Liver (tissue), 9 donors: ENCODE results near the gene TEX19. TPM values are rescaled to one million over a fixed set of nuclear protein-coding genes. Genes with fewer than 3 reads are reported as not detected.

Source experiments
- DNase-seq: peaks from one replicate; pipeline ENCODE4 v3.0.0-alpha.2; 2017; ENCODE audit warnings: low spot score
- H3K27ac ChIP-seq, 2 donors: one replicate each; pipeline ENCODE4 v1.7.0; 2013; ENCODE audit warnings: inconsistent platforms in 2 of 2, low read length in 2 of 2, control low read depth in 1 of 2, low read depth in 1 of 2, mild to moderate bottlenecking in 1 of 2
- H3K27me3 ChIP-seq, 4 donors: one replicate each; pipeline versions ENCODE4 v1.6.1 to v1.7.0; 2013; ENCODE audit warnings: low read length in 3 of 4, inconsistent platforms in 1 of 4, mild to moderate bottlenecking in 1 of 4, moderate library complexity in 1 of 4; ENCODE audit not compliant: control insufficient read depth in 4 of 4, insufficient read depth in 4 of 4
- H3K36me3 ChIP-seq, 4 donors: one replicate each; pipeline versions ENCODE4 v1.6.1 to v1.7.0; 2013; ENCODE audit warnings: low read length in 3 of 4, mild to moderate bottlenecking in 3 of 4, low read depth in 1 of 4, moderate library complexity in 1 of 4; ENCODE audit not compliant: control insufficient read depth in 4 of 4, insufficient read depth in 3 of 4
- H3K4me1 ChIP-seq, 4 donors: one replicate each; pipeline versions ENCODE4 v1.6.1 to v1.7.0; 2013; ENCODE audit warnings: low read length in 3 of 4, mild to moderate bottlenecking in 3 of 4, moderate library complexity in 1 of 4; ENCODE audit not compliant: control insufficient read depth in 4 of 4, insufficient read depth in 4 of 4
- H3K4me3 ChIP-seq, 3 donors: one replicate each; pipeline versions ENCODE4 v1.6.1 to v1.7.0; 2013; ENCODE audit warnings: low read length in 3 of 3, control low read depth in 1 of 3, low read depth in 1 of 3, mild to moderate bottlenecking in 1 of 3
- H3K9ac ChIP-seq, 2 donors: one replicate each; pipeline ENCODE4 v1.7.0; 2013; ENCODE audit warnings: low read length in 2 of 2, mild to moderate bottlenecking in 2 of 2, moderate library complexity in 2 of 2, control low read depth in 1 of 2, low read depth in 1 of 2
- H3K9me3 ChIP-seq, 4 donors: one replicate each; pipeline versions ENCODE4 v1.6.1 to v1.7.0; 2013; ENCODE audit warnings: low read length in 3 of 4; ENCODE audit not compliant: control insufficient read depth in 4 of 4
- ATF3 ChIP-seq: IDR thresholded peaks from 2 replicates; pipeline ENCODE4 v1.6.1; 2016; ENCODE audit warnings: antibody characterized with exemption
- EGR1 ChIP-seq, 2 donors: IDR thresholded peaks; 2 replicates each; pipeline ENCODE4 v1.6.1; 2016 to 2018; ENCODE audit warnings: antibody characterized with exemption in 2 of 2, low read depth in 2 of 2
- FOXA1 ChIP-seq: IDR thresholded peaks from 2 replicates; pipeline ENCODE4 v1.6.1; 2016; ENCODE audit warnings: antibody characterized with exemption
- FOXA2 ChIP-seq: IDR thresholded peaks from 2 replicates; pipeline ENCODE4 v1.6.1; 2016; ENCODE audit warnings: antibody characterized with exemption
- GABPA ChIP-seq, 2 donors: IDR thresholded peaks in 1 of 2; conservative IDR thresholded peaks in 1 of 2; 2 replicates each; pipeline ENCODE4 v1.6.1; 2016; ENCODE audit warnings: antibody characterized with exemption in 2 of 2, mild to moderate bottlenecking in 1 of 2, moderate library complexity in 1 of 2
- HNF4A ChIP-seq, 2 donors: conservative IDR thresholded peaks; 2 replicates each; pipeline ENCODE4 v1.6.1; 2016; ENCODE audit warnings: antibody characterized with exemption in 2 of 2, mild to moderate bottlenecking in 2 of 2
- HNF4G ChIP-seq: IDR thresholded peaks from 2 replicates; pipeline ENCODE4 v1.6.1; 2016; ENCODE audit warnings: antibody characterized with exemption
- JUND ChIP-seq, 2 donors: IDR thresholded peaks; 2 replicates each; pipeline ENCODE4 v1.6.1; 2016; ENCODE audit warnings: antibody characterized with exemption in 2 of 2
- MAX ChIP-seq: IDR thresholded peaks from 2 replicates; pipeline ENCODE4 v1.6.1; 2016; ENCODE audit warnings: antibody characterized with exemption
- NR2F2 ChIP-seq: IDR thresholded peaks from 2 replicates; pipeline ENCODE4 v1.6.1; 2016; ENCODE audit warnings: antibody characterized with exemption
- RAD21 ChIP-seq, 2 donors: IDR thresholded peaks; 2 replicates each; pipeline ENCODE4 v1.6.1; 2016; ENCODE audit warnings: antibody characterized with exemption in 2 of 2, mild to moderate bottlenecking in 2 of 2
- RXRA ChIP-seq, 2 donors: IDR thresholded peaks; 2 replicates each; pipeline ENCODE4 v1.6.1; 2017 to 2018; ENCODE audit warnings: antibody characterized with exemption in 2 of 2, mild to moderate bottlenecking in 1 of 2
- SP1 ChIP-seq: IDR thresholded peaks from 2 replicates; pipeline ENCODE4 v1.6.1; 2018; ENCODE audit warnings: antibody characterized with exemption, mild to moderate bottlenecking
- TAF1 ChIP-seq: conservative IDR thresholded peaks from 2 replicates; pipeline ENCODE4 v1.6.1; 2016; ENCODE audit warnings: antibody characterized with exemption, mild to moderate bottlenecking
- YY1 ChIP-seq: IDR thresholded peaks from 2 replicates; pipeline ENCODE4 v1.6.1; 2016; ENCODE audit warnings: antibody characterized with exemption, mild to moderate bottlenecking
- ZBTB33 ChIP-seq: IDR thresholded peaks from 2 replicates; pipeline ENCODE4 v1.6.1; 2016; ENCODE audit warnings: antibody characterized with exemption
- WGBS: extraction: QIAGEN DNeasy Blood & Tissue Kit; methylation state at CpG from one replicate; pipeline ENCODE4 v1.1.7; 2013; 5-methylcytosine and 5-hydroxymethylcytosine counted together
- polyA plus RNA-seq, 2 donors: library from polyadenylated mRNA; stranded (reverse) in 1 of 2; unstranded in 1 of 2; fragments of 200-250 nt in 1 of 2; fragments of >200 nt in 1 of 2; fragmentation: Nextera tagmentation in 1 of 2; extraction: Ambion mirVana in 1 of 2; gene quantifications; one replicate each; pipeline versions ENCODE4 v1.2.1 to v1.2.3, GENCODE V29; 2013 to 2015
- total RNA-seq, 2 donors: library from RNA; depleted of rRNA; stranded (reverse); fragments of >200 nt; gene quantifications; one replicate each; pipeline ENCODE4 v1.2.3, GENCODE V29; 2014
- TF ChIP-seq, protein P1 (sequence below): fragments of 150-350 bp; IDR thresholded peaks from 2 replicates; pipeline ENCODE4 v1.5.1; 2017; ENCODE audit warnings: improper control_type of control experiment, low read depth, low read length; ENCODE audit not compliant: missing input control
- TF ChIP-seq, protein P2 (sequence below): IDR thresholded peaks from 2 replicates; pipeline ENCODE4 v1.6.1; 2016; ENCODE audit warnings: antibody characterized with exemption, mild to moderate bottlenecking
- donor health status: healthy.
- donor health status: healthy.
- donor health status: healthy.
- donor health status: healthy.
- donor health status: healthy.

Gene TEX19
- total and polyA plus RNA-seq, 4 donors = 0.14 TPM; not detected in 3

- Histone ChIP-seq H3K9ac (no peak overlapping the region), H3K4me1 (peaks cover 0 to 8% (median 4%) of the 10 kb centered on the region in 4 donors), H3K9me3 (no peaks in the 10 kb centered on the region), H3K27me3 (no peaks in the 10 kb centered on the region), H3K4me3 (no peak overlapping the region), H3K36me3 (no peaks in the 10 kb centered on the region), H3K27ac (no peak overlapping the region)
- WGBS = 93% methylated on average over 5 of the region's 5 CpGs
- TF ChIP-seq ATF3 = no peak
- no peak for TF ChIP-seq HNF4G
- TF ChIP-seq RAD21 (IDR thresholded peaks at IDR 0.05) = no peak
- TF ChIP-seq FOXA2 = no peak
- no peak for TF ChIP-seq HNF4A (conservative IDR thresholded peaks at IDR 0.05)
- DNase-seq = no peak
Observed at GRCh38 chr17:82343560-82343959, 15.5 kb upstream of the TEX19 start.

DNA sequence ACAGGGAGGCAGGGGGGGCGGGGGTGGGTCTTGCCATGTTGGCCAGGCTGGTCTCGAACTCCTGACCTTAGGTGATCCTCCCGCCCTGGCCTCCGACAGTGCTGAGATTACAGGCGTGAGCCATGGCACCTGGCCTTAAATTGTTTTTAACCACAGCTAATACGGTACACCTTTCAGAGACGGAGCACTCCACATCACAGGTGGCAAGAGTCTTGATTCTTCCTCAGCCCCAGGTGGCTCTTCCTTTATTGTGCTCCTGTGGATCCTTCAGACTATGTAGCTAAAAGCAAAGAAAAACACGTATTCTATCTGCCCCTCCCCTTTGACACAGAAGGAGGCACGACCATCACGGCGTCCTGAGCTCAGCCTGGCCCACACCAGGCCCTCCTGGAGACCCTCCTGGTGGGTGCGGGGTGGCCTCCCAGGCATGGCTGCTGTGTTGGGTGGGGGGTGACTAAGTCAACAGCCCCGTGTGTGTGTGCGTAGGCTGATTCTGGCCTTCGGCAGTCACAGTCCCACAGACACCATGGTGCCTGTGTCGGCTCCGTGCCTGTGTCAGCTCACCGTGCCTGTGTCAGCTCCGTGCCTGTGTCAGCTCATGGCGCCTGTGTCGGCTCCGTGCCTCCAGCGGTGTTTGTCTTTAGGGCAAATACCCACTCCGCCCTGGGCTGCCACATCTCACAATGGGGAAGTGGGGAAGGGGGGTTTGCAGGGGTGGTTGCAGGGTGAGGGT, 14.7 kb upstream of the TEX19 start:
- Histone ChIP-seq H3K27me3 (no peaks in the 10 kb centered on the region), H3K36me3 (no peaks in the 10 kb centered on the region), H3K9ac (no peak overlapping the region), H3K4me1 (peaks cover 0 to 7% (median 3%) of the 10 kb centered on the region in 4 donors), H3K27ac (no peak overlapping the region), H3K9me3 (no peaks in the 10 kb centered on the region), H3K4me3 (no peak overlapping the region)
- WGBS = 88% methylated on average over 24 of the region's 24 CpGs
- TF ChIP-seq ATF3 (no peak), GABPA (IDR thresholded peaks at IDR 0.05 in 1 of 2, conservative IDR thresholded peaks at IDR 0.05 in 1 of 2) (no peak), RAD21 (IDR thresholded peaks at IDR 0.05) (no peak), ZBTB33 (no peak), TAF1 (no peak), SP1 (no peak), FOXA1 (no peak), YY1 (no peak), RXRA (IDR thresholded peaks at IDR 0.05) (no peak), JUND (IDR thresholded peaks at IDR 0.05) (no peak), FOXA2 (no peak), HNF4A (conservative IDR thresholded peaks at IDR 0.05) (no peak), EGR1 (IDR thresholded peaks at IDR 0.05; ENCODE audit: low read depth in 2 of 2) (no peak), HNF4G (no peak), MAX (no peak), NR2F2 (no peak)
- TF ChIP-seq, protein P1, sequence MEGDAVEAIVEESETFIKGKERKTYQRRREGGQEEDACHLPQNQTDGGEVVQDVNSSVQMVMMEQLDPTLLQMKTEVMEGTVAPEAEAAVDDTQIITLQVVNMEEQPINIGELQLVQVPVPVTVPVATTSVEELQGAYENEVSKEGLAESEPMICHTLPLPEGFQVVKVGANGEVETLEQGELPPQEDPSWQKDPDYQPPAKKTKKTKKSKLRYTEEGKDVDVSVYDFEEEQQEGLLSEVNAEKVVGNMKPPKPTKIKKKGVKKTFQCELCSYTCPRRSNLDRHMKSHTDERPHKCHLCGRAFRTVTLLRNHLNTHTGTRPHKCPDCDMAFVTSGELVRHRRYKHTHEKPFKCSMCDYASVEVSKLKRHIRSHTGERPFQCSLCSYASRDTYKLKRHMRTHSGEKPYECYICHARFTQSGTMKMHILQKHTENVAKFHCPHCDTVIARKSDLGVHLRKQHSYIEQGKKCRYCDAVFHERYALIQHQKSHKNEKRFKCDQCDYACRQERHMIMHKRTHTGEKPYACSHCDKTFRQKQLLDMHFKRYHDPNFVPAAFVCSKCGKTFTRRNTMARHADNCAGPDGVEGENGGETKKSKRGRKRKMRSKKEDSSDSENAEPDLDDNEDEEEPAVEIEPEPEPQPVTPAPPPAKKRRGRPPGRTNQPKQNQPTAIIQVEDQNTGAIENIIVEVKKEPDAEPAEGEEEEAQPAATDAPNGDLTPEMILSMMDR = no peak
- TF ChIP-seq, protein P2, sequence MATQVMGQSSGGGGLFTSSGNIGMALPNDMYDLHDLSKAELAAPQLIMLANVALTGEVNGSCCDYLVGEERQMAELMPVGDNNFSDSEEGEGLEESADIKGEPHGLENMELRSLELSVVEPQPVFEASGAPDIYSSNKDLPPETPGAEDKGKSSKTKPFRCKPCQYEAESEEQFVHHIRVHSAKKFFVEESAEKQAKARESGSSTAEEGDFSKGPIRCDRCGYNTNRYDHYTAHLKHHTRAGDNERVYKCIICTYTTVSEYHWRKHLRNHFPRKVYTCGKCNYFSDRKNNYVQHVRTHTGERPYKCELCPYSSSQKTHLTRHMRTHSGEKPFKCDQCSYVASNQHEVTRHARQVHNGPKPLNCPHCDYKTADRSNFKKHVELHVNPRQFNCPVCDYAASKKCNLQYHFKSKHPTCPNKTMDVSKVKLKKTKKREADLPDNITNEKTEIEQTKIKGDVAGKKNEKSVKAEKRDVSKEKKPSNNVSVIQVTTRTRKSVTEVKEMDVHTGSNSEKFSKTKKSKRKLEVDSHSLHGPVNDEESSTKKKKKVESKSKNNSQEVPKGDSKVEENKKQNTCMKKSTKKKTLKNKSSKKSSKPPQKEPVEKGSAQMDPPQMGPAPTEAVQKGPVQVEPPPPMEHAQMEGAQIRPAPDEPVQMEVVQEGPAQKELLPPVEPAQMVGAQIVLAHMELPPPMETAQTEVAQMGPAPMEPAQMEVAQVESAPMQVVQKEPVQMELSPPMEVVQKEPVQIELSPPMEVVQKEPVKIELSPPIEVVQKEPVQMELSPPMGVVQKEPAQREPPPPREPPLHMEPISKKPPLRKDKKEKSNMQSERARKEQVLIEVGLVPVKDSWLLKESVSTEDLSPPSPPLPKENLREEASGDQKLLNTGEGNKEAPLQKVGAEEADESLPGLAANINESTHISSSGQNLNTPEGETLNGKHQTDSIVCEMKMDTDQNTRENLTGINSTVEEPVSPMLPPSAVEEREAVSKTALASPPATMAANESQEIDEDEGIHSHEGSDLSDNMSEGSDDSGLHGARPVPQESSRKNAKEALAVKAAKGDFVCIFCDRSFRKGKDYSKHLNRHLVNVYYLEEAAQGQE = no peak
- no peak for DNase-seq
